Spleen (tissue), 11 donors: Measurements from ENCODE around the gene DHRSX. TPM values are rescaled to one million over a fixed set of nuclear protein-coding genes. Genes with fewer than 3 reads are reported as not detected.

Experiments used
- DNase-seq: peaks from one replicate; pipeline ENCODE4 v3.0.0-alpha.2; 2020
- H3K27ac ChIP-seq, 8 donors: fragments of 200-600 bp; sonication (generic) in 7 of 8; 1 replicate in 4 of 8; 2 replicates in 4 of 8; pipeline versions ENCODE4 v1.5.0 to v1.8.0; 2016 to 2021; ENCODE audit warnings: inconsistent platforms in 4 of 8, mild to moderate bottlenecking in 4 of 8, moderate library complexity in 1 of 8
- H3K27me3 ChIP-seq, 7 donors: fragments of 200-600 bp; sonication (generic) in 6 of 7; replicated peaks in 1 of 7; 1 replicate in 4 of 7; 2 replicates in 3 of 7; pipeline versions ENCODE4 v1.5.0 to v1.8.0; 2016 to 2021; ENCODE audit warnings: inconsistent platforms in 3 of 7, mild to moderate bottlenecking in 1 of 7
- H3K36me3 ChIP-seq, 6 donors: fragments of 200-600 bp; sonication (generic) in 5 of 6; 1 replicate in 4 of 6; 2 replicates in 2 of 6; pipeline versions ENCODE4 v1.5.0 to v1.8.0; 2016 to 2021; ENCODE audit warnings: inconsistent platforms in 2 of 6
- H3K4me1 ChIP-seq, 6 donors: fragments of 200-600 bp; sonication (generic) in 5 of 6; 1 replicate in 3 of 6; 2 replicates in 3 of 6; pipeline versions ENCODE4 v1.5.0 to v1.8.0; 2016 to 2021; ENCODE audit warnings: inconsistent platforms in 3 of 6
- H3K4me3 ChIP-seq, 8 donors: fragments of 200-600 bp; sonication (generic) in 7 of 8; 1 replicate in 4 of 8; 2 replicates in 4 of 8; pipeline versions ENCODE4 v1.5.0 to v1.8.0; 2016 to 2021; ENCODE audit warnings: inconsistent platforms in 4 of 8, mild to moderate bottlenecking in 4 of 8, moderate library complexity in 2 of 8
- H3K9me3 ChIP-seq, 8 donors: fragments of 200-600 bp; sonication (generic) in 7 of 8; 1 replicate in 4 of 8; 2 replicates in 4 of 8; pipeline versions ENCODE4 v1.5.0 to v1.8.0; 2016 to 2021; ENCODE audit warnings: inconsistent platforms in 4 of 8
- POLR2A ChIP-seq, 3 donors: fragments of 450-650 bp; IDR thresholded peaks; one replicate each; pipeline ENCODE4 v1.5.1; 2017; ENCODE audit warnings: antibody characterized with exemption in 3 of 3, mild to moderate bottlenecking in 1 of 3
- POLR2AphosphoS5 ChIP-seq, 3 donors: sonication (generic); formaldehyde crosslinking; IDR thresholded peaks; one replicate each; pipeline ENCODE4 v1.5.1; 2017; ENCODE audit warnings: antibody characterized with exemption in 3 of 3
- WGBS, 5 donors: extraction: QIAGEN DNeasy Blood & Tissue Kit in 3 of 5; methylation state at CpG; one replicate each; pipeline versions ENCODE4 v1.1.5 to v1.1.7; 2013 to 2018; 5-methylcytosine and 5-hydroxymethylcytosine counted together
- intact Hi-C: fragments of 100-400 bp; cut with DNase I; formaldehyde crosslinking; loops from one replicate; pipeline ENCODE4 v1.15.0; 2023; ENCODE audit warnings: low total_unique reads
- polyA plus RNA-seq, 3 donors: library from polyadenylated mRNA; stranded (reverse); fragments of 200-250 nt; gene quantifications; one replicate each; pipeline ENCODE4 v1.2.1, GENCODE V29; 2013
- total RNA-seq, 7 donors: library from RNA; depleted of rRNA in 3 of 7; stranded (reverse); fragments of >200 nt in 3 of 7; fragmentation: NEBNext Ultra II Directional in 4 of 7; extraction: Animal tissue kit (Norgen Biotek cat#: 25700) in 4 of 7; gene quantifications; one replicate each; pipeline versions ENCODE4 v1.1.0 to v1.2.1, GENCODE V29; 2016 to 2021
- TF ChIP-seq, protein P1 (sequence below), 11 experiments: fragments of 200-600 bp in 7 of 11; fragments of 450-650 bp in 4 of 11; sonication (generic) in 4 of 11; IDR thresholded peaks in 8 of 11; conservative IDR thresholded peaks in 3 of 11; 1 replicate in 7 of 11; 2 replicates in 4 of 11; pipeline versions ENCODE4 v1.4.0 to v1.8.0; 2016 to 2021; ENCODE audit warnings: antibody characterized with exemption in 11 of 11, inconsistent platforms in 4 of 11, mild to moderate bottlenecking in 1 of 11
- donor health status: healthy with polysubstance abuse.
- donor health status: DM: no; HTN: no; CAD: no; lungs with moderate emphysema.
- donor health status: DM: no; HTN: no; CAD: no.
- donor health status: Bipolar disorder and iron deficiency.
- donor health status: healthy.
- donor health status: DM: no; HTN: no; CAD: no.
- donor health status: DM: yes; HTN: yes; CAD: no.

Gene DHRSX
- total and polyA plus RNA-seq, 10 donors, result 5.5 to 29.6 (median 23.2) TPM

DNA sequence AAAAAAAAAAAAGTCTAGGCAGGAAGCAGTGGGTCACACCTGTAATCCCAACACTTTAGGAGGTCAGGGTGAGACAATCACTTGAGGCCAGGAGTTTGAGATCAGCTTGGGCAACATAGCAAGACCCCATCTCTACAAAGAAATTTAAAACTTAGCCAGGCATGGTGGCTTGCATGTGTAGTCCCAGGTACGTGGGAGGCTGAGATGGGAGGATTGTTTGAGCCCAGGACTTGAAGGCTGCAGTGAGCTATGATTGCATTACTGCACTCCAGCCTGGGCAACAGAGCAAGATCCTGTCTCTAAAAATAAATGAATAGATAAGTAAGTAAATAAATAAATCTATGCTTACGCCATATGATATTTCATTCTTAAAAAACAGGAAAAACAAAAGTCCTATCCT lies 65.3 kb downstream of the DHRSX start:
- DNase-seq, result no peak
- WGBS, 5 donors, result 84 to 99% (median 97%) methylated on average over 2 of the region's 2 CpGs
- Histone ChIP-seq H3K4me3 (no peak overlapping the region), H3K9me3 (peaks cover 0 to 17% (median 2%) of the 10 kb centered on the region in 8 donors), H3K36me3 (peaks cover 0 to 51% (median 13%) of the 10 kb centered on the region in 6 donors), H3K4me1 (peaks cover 0 to 12% (median 0%) of the 10 kb centered on the region in 6 donors), H3K27me3 (no peaks in the 10 kb centered on the region), H3K27ac (no peak overlapping the region)
- intact Hi-C loops, result no loop called here
- TF ChIP-seq, protein P1, sequence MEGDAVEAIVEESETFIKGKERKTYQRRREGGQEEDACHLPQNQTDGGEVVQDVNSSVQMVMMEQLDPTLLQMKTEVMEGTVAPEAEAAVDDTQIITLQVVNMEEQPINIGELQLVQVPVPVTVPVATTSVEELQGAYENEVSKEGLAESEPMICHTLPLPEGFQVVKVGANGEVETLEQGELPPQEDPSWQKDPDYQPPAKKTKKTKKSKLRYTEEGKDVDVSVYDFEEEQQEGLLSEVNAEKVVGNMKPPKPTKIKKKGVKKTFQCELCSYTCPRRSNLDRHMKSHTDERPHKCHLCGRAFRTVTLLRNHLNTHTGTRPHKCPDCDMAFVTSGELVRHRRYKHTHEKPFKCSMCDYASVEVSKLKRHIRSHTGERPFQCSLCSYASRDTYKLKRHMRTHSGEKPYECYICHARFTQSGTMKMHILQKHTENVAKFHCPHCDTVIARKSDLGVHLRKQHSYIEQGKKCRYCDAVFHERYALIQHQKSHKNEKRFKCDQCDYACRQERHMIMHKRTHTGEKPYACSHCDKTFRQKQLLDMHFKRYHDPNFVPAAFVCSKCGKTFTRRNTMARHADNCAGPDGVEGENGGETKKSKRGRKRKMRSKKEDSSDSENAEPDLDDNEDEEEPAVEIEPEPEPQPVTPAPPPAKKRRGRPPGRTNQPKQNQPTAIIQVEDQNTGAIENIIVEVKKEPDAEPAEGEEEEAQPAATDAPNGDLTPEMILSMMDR (IDR thresholded peaks at IDR 0.05 in 8 of 11, conservative IDR thresholded peaks at IDR 0.05 in 3 of 11), result no peak
- TF ChIP-seq POLR2AphosphoS5 (IDR thresholded peaks at IDR 0.05), result no peak

DNA sequence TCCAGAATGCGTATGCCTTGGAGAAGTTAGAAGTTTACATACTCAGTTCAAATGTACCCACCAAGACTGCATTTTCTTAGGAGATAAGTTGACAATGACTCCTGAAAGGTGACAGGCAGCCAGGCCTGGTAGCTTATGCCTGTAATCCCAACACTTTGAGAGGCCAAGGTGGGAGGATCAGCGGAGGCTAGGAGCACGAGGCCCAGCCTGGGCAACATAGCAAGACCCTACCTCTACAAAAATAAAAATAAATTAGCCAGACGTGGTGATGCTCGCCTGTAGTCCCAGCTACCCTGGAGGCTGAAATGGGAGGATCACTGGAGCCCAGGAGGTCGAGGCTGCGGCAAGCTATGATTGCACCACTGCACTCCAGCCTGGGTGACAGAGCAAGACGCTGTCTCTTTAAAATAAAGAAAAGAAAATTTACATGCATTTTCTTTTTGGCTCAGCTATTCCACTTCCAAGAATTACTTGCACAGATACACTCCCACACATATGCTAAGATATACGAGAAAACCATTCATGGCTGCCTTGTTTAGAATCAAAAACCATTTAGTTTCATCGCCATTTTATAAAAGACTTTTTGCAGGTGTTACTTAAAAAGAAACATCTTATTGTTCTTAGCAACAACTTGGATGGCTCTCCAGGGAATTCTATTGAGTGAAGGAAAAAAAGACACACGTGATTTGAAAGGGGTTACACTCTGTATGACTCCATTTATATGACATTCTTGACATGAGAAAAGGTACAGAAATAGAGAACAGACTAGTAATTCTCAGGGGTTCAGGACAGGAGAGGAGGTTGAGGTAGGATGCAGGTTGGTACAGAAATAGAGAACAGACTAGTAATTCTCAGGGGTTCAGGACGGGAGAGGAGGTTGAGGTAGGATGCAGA lies 66.3 kb downstream of the DHRSX start:
- 81 to 88% (median 86%) methylated on average over 12 of the region's 12 CpGs for WGBS, 5 donors
- no peaks in the 10 kb centered on the region for H3K27me3 ChIP-seq
- intact Hi-C loops, result no loop called here
- no peak overlapping the region for H3K4me3 ChIP-seq
- DNase-seq, result peak; percentile 35
- peaks cover 0 to 8% (median under 1%) of the 10 kb centered on the region in 8 donors for H3K9me3 ChIP-seq
- H3K27ac ChIP-seq, result no peak overlapping the region
- TF ChIP-seq POLR2AphosphoS5 (IDR thresholded peaks at IDR 0.05) (no peak), POLR2A (IDR thresholded peaks at IDR 0.05) (no peak)
- TF ChIP-seq, protein P1 (IDR thresholded peaks at IDR 0.05 in 8 of 11, conservative IDR thresholded peaks at IDR 0.05 in 3 of 11), result no peak
- H3K4me1 ChIP-seq, result peaks cover 0 to 21% (median 0%) of the 10 kb centered on the region in 6 donors
- peaks cover 0 to 42% (median 8%) of the 10 kb centered on the region in 6 donors for H3K36me3 ChIP-seq

DNA sequence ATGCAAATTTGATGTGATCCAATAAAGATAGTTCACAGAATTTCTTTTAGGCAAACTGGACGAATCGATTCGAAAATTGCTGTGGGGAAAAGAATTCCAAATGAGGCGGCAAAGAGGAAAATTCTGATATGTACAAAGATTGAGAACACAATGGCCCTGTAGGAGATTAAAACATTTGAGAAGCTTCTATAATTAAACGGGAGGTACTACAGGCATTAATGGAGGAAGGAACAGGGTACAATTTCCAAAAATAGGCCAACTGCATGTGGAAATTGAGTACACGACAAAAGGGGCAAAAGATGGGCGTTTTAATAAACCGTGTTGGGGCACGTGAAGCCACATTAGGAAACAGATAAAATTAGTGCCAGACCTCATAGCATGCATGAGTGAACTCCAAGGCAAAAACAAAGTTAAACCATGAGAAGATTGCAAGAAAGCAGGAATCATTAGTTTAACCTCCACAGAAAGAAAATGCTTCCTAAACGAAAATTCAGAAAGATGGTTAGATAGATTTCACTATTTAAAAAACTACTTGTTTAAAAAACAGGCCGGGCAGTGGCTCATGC lies 68.4 kb downstream of the DHRSX start:
- no peak overlapping the region for H3K4me3 ChIP-seq
- peaks cover 0 to 22% (median 0%) of the 10 kb centered on the region in 6 donors for H3K4me1 ChIP-seq
- 65 to 73% (median 72%) methylated on average over 11 of the region's 11 CpGs for WGBS, 5 donors
- TF ChIP-seq POLR2AphosphoS5 (IDR thresholded peaks at IDR 0.05) (no peak), POLR2A (IDR thresholded peaks at IDR 0.05) (no peak)
- TF ChIP-seq, protein P1 (IDR thresholded peaks at IDR 0.05 in 8 of 11, conservative IDR thresholded peaks at IDR 0.05 in 3 of 11), result no peak
- H3K27ac ChIP-seq, result no peak overlapping the region
- no peak for DNase-seq
- no peaks in the 10 kb centered on the region for H3K27me3 ChIP-seq
- peaks cover 0 to 10% (median 4%) of the 10 kb centered on the region in 8 donors for H3K9me3 ChIP-seq
- intact Hi-C loops, result no loop called here
- H3K36me3 ChIP-seq, result peaks cover 0 to 46% (median 7%) of the 10 kb centered on the region in 6 donors
